Gastrocnemius medialis (tissue), 4 donors: ENCODE results near the gene CHSY1.
"Not testable (repeated sequence)": the region's sequence is repeated elsewhere in the genome, so short reads cannot be mapped to it uniquely, and the experiment has no call there.

ENCODE experiments used
- CTCF ChIP-seq, 5 experiments: fragments of 450-650 bp in 3 of 5; fragments of 200-600 bp in 2 of 5; sonication (generic) in 2 of 5; IDR thresholded peaks in 4 of 5; conservative IDR thresholded peaks in 1 of 5; 1 replicate in 4 of 5; 2 replicates in 1 of 5; pipeline ENCODE4 v1.5.1; 2016 to 2019; ENCODE audit warnings: antibody characterized with exemption in 5 of 5, mild to moderate bottlenecking in 3 of 5, moderate library complexity in 3 of 5
- POLR2A ChIP-seq, 2 donors: fragments of 450-650 bp; IDR thresholded peaks; one replicate each; pipeline ENCODE4 v1.6.1; 2017; ENCODE audit warnings: antibody characterized with exemption in 2 of 2, mild to moderate bottlenecking in 2 of 2, moderate library complexity in 2 of 2

- TF ChIP-seq CTCF (IDR thresholded peaks at IDR 0.05 in 4 of 5, conservative IDR thresholded peaks at IDR 0.05 in 1 of 5); POLR2A (IDR thresholded peaks at IDR 0.05): not testable (repeated sequence)
These were observed 125.9 kb downstream of the CHSY1 start for GRCh38 chr15:101125881-101126428.
